A673 (cell line): ENCODE results near the gene RIMKLA. TPM values are rescaled to one million over a fixed set of nuclear protein-coding genes. Genes with fewer than 3 reads are reported as not detected.

Source experiments
- BruUV-seq: library from RNA; stranded (reverse); fragments of 400-500 nt; replicated peaks from 2 replicates; lab custom pipeline; 2021; lab: Mats Ljungman, UMichigan
- CTCF ChIA-PET: fragments of 300-600 bp; sonication (Branson Sonifier 250); formaldehyde crosslinking; loops from one replicate; lab custom pipeline; 2022; ENCODE audit warnings: antibody characterized with exemption; lab: Charles Lee
- POLR2A ChIA-PET: fragments of 300-600 bp; sonication (Branson Sonifier 250); formaldehyde crosslinking; loops from one replicate; lab custom pipeline; 2022; ENCODE audit warnings: antibody characterized with exemption; ENCODE audit not compliant: low non-redundant PET; lab: Charles Lee
- DNase-seq: peaks from one replicate; pipeline ENCODE4 v3.0.0-alpha.2; 2015; ENCODE audit warnings: low spot score
- H3K27ac ChIP-seq: fragments of 200-600 bp; sonication (generic); 2 replicates; pipeline ENCODE4 v1.5.1; 2016; ENCODE audit warnings: mixed run types, low read depth, mild to moderate bottlenecking, mixed read lengths, antibody characterized with exemption, low read length; ENCODE audit not compliant: poor library complexity, severe bottlenecking
- H3K27me3 ChIP-seq: fragments of 200-600 bp; sonication (generic); replicated peaks from 2 replicates; pipeline ENCODE4 v1.6.1; 2017; ENCODE audit warnings: mixed run types, low read depth, mild to moderate bottlenecking, mixed read lengths, antibody characterized with exemption, low read length; ENCODE audit not compliant: insufficient read depth, poor library complexity
- H3K36me3 ChIP-seq: fragments of 200-600 bp; sonication (generic); 2 replicates; pipeline ENCODE4 v1.6.1; 2016; ENCODE audit warnings: mixed run types, mild to moderate bottlenecking, mixed read lengths, antibody characterized with exemption, low read length; ENCODE audit not compliant: insufficient read depth, poor library complexity, severe bottlenecking
- H3K4me1 ChIP-seq: fragments of 200-600 bp; sonication (generic); 2 replicates; pipeline ENCODE4 v1.6.1; 2017; ENCODE audit warnings: mixed run types, mild to moderate bottlenecking, mixed read lengths, antibody characterized with exemption, low read length; ENCODE audit not compliant: insufficient read depth, poor library complexity, severe bottlenecking
- H3K4me3 ChIP-seq: fragments of 200-600 bp; sonication (generic); 2 replicates; pipeline ENCODE4 v1.5.1; 2016; ENCODE audit warnings: low read depth, mixed run types, mild to moderate bottlenecking, mixed read lengths, low read length; ENCODE audit not compliant: poor library complexity, severe bottlenecking
- H3K9me3 ChIP-seq: fragments of 200-600 bp; sonication (generic); 2 replicates; pipeline ENCODE4 v1.6.1; 2016; ENCODE audit warnings: mixed run types, low read depth, mild to moderate bottlenecking, mixed read lengths, antibody characterized with exemption, low read length; ENCODE audit not compliant: poor library complexity, severe bottlenecking
- CTCF ChIP-seq: fragments of 300-800, 200-600 bp; sonication (generic); conservative IDR thresholded peaks from 2 replicates; pipeline ENCODE4 v1.5.1; 2017; ENCODE audit warnings: low read depth, mild to moderate bottlenecking, antibody characterized with exemption, low read length, moderate library complexity, mixed read lengths
- EZH2 ChIP-seq: fragments of 200-600 bp; sonication (generic); IDR thresholded peaks from 2 replicates; pipeline ENCODE4 v1.6.1; 2017; ENCODE audit warnings: borderline replicate concordance, low read depth, mild to moderate bottlenecking, mixed read lengths, antibody characterized with exemption, low read length; ENCODE audit not compliant: poor library complexity, severe bottlenecking
- intact Hi-C: fragments of 100-400 bp; cut with micrococcal nuclease; formaldehyde crosslinking; loops from one replicate; pipeline ENCODE4 v1.10.0; 2022; ENCODE audit not compliant: unreplicated experiment
- total RNA-seq: library from RNA; stranded (reverse); gene quantifications from 2 replicates; pipeline ENCODE4 v1.2.3, GENCODE V29; 2021

RIMKLA gene
- total RNA-seq, 1 experiment from 2014 or later, result 0.24 TPM

DNA sequence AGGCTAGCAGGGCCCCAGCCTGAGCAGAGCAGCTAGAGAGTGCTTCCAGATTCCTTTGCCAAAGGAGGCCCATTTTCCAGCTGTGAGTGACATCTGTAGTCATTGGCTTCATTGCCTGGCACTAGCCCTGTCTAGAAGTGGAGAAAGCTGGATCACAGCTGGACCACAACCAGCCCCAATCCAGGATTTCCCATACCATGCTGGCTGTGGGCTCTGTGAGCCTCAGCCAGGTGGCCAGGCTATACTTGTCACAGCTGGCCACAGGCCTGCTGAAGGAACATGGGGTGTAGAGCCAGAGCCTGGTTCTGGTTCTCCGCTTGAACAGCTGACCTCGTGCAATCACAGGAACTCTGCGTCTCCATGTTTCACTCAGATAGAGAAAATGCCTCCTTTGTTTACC lies 36.6 kb downstream of the RIMKLA start:
- Histone ChIP-seq H3K36me3 (no peaks in the 10 kb centered on the region), H3K27ac (no peak overlapping the region), H3K4me1 (peaks cover 10% of the 10 kb centered on the region), H3K4me3 (no peak overlapping the region), H3K27me3 (no peaks in the 10 kb centered on the region), H3K9me3 (no peaks in the 10 kb centered on the region)
- BruUV-seq, result no TSS peak
- no peak for TF ChIP-seq CTCF
- no peak for TF ChIP-seq EZH2
- DNase-seq, result no peak
- CTCF ChIA-PET, result no interaction called here
- intact Hi-C loops, result no loop called here
- POLR2A ChIA-PET, result no interaction called here

DNA sequence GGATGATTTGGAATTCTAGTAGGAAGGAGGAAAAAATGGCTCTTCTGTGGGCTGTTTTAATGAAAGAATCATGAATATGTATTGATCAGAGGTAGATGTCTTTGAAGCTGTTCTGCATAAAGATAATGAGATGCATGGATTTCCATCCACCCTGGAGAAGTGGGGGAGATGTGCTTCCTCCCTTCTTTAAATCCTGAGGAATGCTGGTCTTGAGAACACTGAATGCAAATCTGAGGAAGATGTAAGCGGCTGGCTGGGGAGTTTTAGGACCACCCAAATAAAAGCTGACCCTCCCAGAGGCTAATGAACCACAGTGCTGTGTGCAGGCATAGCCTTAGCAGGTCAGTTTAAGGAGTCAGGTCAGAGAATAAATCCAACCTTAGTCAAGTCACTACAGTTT lies 37.9 kb downstream of the RIMKLA start:
- Histone ChIP-seq H3K27ac (no peak overlapping the region), H3K36me3 (no peaks in the 10 kb centered on the region), H3K4me3 (no peak overlapping the region), H3K27me3 (no peaks in the 10 kb centered on the region), H3K4me1 (peaks cover 10% of the 10 kb centered on the region), H3K9me3 (no peaks in the 10 kb centered on the region)
- no peak for DNase-seq
- TF ChIP-seq CTCF, result no peak
- TF ChIP-seq EZH2, result no peak
- CTCF ChIA-PET, result no interaction called here
- BruUV-seq, result no TSS peak
- intact Hi-C loops, result no loop called here
- POLR2A ChIA-PET, result no interaction called here

DNA sequence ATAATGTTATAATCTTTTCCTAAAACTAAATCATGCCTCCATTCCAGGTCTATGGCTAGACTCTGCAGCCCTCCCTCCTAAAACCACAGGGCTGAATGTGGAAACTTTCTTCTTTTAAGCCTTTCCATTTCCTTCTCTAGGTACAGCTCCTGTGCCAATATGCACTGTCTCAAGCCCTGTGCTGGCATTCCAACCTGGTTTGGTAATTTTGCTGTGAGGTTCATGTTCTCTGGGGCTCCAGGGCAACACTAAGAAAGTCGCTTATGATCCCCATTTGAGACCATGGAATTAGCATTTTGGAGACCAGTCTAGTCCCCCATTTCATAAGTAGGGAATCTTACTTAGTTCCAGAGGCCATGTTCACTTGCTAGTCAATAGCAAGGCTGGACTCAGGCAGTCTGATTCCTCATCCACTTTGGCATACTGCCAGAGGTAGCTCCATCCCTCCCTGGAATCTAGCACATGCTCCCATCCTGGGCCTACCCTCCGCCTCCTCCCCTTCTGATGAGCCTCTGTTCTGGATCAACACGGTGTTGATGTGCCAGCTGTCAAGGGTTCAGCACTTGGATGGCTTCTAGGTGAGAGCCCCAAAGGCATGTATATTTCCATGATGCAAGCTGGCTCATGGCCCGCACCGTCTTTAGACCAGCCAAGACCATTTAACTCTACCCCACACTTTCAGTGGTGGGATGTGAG lies 38.7 kb downstream of the RIMKLA start:
- Histone ChIP-seq H3K27ac (no peak overlapping the region), H3K4me3 (no peak overlapping the region), H3K27me3 (no peaks in the 10 kb centered on the region), H3K36me3 (no peaks in the 10 kb centered on the region), H3K9me3 (no peaks in the 10 kb centered on the region), H3K4me1 (peaks cover 10% of the 10 kb centered on the region)
- no TSS peak for BruUV-seq
- ChIA-PET CTCF (no interaction called here), POLR2A (no interaction called here)
- intact Hi-C loops, result no loop called here
- no peak for DNase-seq
- TF ChIP-seq CTCF, result no peak
